ENCODE results near the gene CUX1.
"Not testable (repeated sequence)": the region's sequence is repeated elsewhere in the genome, so short reads cannot be mapped to it uniquely, and the experiment has no call there.

Gene CUX1

DNA sequence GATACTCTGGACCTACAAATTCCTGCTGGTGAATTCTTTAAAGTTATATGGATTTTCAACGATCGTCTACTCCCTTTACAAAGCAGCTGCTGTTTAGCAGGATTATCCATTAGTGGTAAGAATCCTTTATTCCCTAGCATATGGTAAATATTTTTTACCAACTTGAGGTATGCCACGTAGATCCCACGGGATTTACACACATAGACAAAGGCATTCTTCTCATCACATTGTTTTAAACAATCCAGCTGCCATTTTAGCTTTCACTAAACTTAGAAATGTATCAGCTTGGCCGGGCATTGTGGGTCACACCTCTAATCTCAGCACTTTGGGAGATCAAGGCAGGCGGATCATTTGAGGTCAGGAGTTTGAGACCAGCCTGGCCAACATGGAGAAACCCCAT lies 321.2 kb downstream of the CUX1 start:
- H3K4me3 ChIP-seq (replicated peaks in 1 of 2; ENCODE audit: low read depth in 2 of 2, low read length in 2 of 2): no peak overlapping the region
- TF ChIP-seq, protein P1, sequence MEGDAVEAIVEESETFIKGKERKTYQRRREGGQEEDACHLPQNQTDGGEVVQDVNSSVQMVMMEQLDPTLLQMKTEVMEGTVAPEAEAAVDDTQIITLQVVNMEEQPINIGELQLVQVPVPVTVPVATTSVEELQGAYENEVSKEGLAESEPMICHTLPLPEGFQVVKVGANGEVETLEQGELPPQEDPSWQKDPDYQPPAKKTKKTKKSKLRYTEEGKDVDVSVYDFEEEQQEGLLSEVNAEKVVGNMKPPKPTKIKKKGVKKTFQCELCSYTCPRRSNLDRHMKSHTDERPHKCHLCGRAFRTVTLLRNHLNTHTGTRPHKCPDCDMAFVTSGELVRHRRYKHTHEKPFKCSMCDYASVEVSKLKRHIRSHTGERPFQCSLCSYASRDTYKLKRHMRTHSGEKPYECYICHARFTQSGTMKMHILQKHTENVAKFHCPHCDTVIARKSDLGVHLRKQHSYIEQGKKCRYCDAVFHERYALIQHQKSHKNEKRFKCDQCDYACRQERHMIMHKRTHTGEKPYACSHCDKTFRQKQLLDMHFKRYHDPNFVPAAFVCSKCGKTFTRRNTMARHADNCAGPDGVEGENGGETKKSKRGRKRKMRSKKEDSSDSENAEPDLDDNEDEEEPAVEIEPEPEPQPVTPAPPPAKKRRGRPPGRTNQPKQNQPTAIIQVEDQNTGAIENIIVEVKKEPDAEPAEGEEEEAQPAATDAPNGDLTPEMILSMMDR (IDR thresholded peaks at IDR 0.05; ENCODE audit: low read depth, low read length): no peak
- DNase-seq (ENCODE audit: low read depth in 2 of 2): no peak

- TF ChIP-seq, protein P1 (IDR thresholded peaks at IDR 0.05; ENCODE audit: low read depth, low read length): no peak
- no peak overlapping the region for H3K4me3 ChIP-seq (replicated peaks in 1 of 2; ENCODE audit: low read depth in 2 of 2, low read length in 2 of 2)
- DNase-seq (ENCODE audit: low read depth in 2 of 2): no peak
Observed at GRCh38 chr7:102140952-102141370, 323.5 kb downstream of the CUX1 start.

- not testable (repeated sequence) for DNase-seq (ENCODE audit: low read depth in 2 of 2); H3K4me3 ChIP-seq (replicated peaks in 1 of 2; ENCODE audit: low read depth in 2 of 2, low read length in 2 of 2)
Observed at GRCh38 chr7:102142433-102142832, 325.0 kb downstream of the CUX1 start.

DNA sequence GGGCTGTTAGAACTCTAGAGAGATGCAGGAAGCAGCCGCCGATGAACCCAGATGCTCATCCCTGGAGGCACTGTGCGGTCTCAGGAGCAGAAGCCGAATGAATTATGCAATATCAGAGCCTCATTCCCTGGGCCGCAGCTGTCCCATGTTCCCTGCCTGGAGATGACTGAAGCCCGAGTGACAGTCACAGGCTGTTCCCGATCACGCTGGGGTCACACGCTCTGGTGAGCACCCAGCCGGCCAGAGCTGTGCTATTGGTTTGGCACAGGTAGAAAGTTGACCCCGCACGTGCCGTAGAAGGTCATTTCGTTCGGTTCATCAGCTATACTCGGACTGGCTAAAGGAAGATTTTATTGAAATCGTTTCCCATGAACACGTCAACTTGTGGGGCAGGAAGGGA lies 328.7 kb downstream of the CUX1 start:
- DNase-seq (ENCODE audit: low read depth in 2 of 2): peak in 1 of 2 donors; percentile 33
- TF ChIP-seq, protein P1 (IDR thresholded peaks at IDR 0.05; ENCODE audit: low read depth, low read length): no peak
- no peak overlapping the region for H3K4me3 ChIP-seq (replicated peaks in 1 of 2; ENCODE audit: low read depth in 2 of 2, low read length in 2 of 2)

DNA sequence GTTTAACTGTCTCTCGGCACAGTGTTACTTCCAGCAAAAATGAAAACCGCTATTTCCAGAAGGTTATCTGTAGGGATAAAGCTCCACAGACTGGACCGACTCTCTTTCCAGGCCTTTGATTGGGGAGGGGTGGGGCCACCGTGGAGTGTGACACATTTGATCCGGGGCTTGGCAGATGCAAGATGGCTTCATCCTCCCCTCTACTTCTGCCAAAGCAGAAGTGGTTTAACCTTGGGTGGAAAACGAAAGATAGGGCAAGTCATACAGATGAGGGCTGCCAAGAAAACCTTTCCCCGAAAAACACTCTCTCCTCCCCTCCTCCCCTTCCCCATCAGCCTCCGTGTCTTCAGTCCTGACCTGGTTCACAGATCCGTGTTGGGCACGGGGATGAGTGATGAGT lies 329.6 kb downstream of the CUX1 start:
- TF ChIP-seq, protein P1 (IDR thresholded peaks at IDR 0.05; ENCODE audit: low read depth, low read length): no peak
- peak; percentile 16 to 86 for DNase-seq (ENCODE audit: low read depth in 2 of 2)
- no peak overlapping the region for H3K4me3 ChIP-seq (replicated peaks in 1 of 2; ENCODE audit: low read depth in 2 of 2, low read length in 2 of 2)

- H3K4me3 ChIP-seq (replicated peaks in 1 of 2; ENCODE audit: low read depth in 2 of 2, low read length in 2 of 2): no peak overlapping the region
- TF ChIP-seq, protein P1 (IDR thresholded peaks at IDR 0.05; ENCODE audit: low read depth, low read length): no peak
- no peak for DNase-seq (ENCODE audit: low read depth in 2 of 2)
Observed at GRCh38 chr7:102148799-102149198, 331.4 kb downstream of the CUX1 start.

- TF ChIP-seq, protein P1 (IDR thresholded peaks at IDR 0.05; ENCODE audit: low read depth, low read length): no peak
- H3K4me3 ChIP-seq (replicated peaks in 1 of 2; ENCODE audit: low read depth in 2 of 2, low read length in 2 of 2): no peak overlapping the region
- DNase-seq (ENCODE audit: low read depth in 2 of 2): no peak
Observed at GRCh38 chr7:102149416-102149815, 332.0 kb downstream of the CUX1 start.

All from cardiac fibroblast (primary cell).